AG10803 (cell line): ENCODE results near the gene ACO2.
"Not testable (repeated sequence)": the region's sequence is repeated elsewhere in the genome, so short reads cannot be mapped to it uniquely, and the experiment has no call there.

Source experiments
- DNase-seq: peaks from one replicate; pipeline ENCODE4 v3.0.0; 2010; ENCODE audit warnings: low read depth
- H3K4me3 ChIP-seq: 2 replicates; pipeline ENCODE4 v1.5.1; 2011; ENCODE audit warnings: mild to moderate bottlenecking, low read length, control low read depth
- TF ChIP-seq, protein P1 (sequence below): conservative IDR thresholded peaks from 2 replicates; pipeline ENCODE4 v1.5.1; 2011; ENCODE audit warnings: mild to moderate bottlenecking, low read length, control low read depth, inconsistent platforms

ACO2 gene

DNA sequence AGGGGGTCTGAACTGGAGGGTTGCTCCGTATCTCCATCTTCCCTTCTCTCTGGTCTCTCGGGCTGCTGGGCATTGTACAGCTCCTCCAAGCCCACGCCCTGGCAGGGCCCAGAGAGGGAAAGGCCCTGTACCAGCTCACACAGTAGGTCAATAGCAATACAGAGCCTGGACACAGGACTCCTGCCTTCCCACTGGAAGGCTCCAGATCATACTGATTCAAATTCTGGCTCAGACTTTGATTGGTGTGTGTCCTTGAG is 98.5 kb downstream of the ACO2 start:
- H3K4me3 ChIP-seq = no peak overlapping the region
- DNase-seq = no peak
- TF ChIP-seq, protein P1, sequence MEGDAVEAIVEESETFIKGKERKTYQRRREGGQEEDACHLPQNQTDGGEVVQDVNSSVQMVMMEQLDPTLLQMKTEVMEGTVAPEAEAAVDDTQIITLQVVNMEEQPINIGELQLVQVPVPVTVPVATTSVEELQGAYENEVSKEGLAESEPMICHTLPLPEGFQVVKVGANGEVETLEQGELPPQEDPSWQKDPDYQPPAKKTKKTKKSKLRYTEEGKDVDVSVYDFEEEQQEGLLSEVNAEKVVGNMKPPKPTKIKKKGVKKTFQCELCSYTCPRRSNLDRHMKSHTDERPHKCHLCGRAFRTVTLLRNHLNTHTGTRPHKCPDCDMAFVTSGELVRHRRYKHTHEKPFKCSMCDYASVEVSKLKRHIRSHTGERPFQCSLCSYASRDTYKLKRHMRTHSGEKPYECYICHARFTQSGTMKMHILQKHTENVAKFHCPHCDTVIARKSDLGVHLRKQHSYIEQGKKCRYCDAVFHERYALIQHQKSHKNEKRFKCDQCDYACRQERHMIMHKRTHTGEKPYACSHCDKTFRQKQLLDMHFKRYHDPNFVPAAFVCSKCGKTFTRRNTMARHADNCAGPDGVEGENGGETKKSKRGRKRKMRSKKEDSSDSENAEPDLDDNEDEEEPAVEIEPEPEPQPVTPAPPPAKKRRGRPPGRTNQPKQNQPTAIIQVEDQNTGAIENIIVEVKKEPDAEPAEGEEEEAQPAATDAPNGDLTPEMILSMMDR = no peak

DNA sequence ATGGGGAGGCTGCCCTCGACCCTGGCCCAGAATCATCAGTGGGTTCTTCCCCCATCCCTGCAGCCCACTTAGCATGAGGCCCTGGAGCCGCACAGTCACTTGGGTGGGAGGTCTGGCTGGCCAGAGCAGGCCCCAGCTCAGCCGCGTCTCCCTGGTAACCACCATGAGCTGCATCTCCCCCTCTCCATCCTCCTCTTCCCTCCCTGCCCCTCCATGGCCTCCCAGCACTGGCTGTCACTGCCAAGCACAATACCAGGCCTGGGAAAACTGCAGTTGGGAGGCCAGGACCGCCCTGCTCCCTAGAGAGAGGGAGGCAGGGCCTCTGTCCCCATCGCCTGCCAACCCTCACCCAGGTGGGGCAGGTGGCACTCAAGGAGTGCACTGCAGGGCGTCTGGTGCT is 99.9 kb downstream of the ACO2 start:
- TF ChIP-seq, protein P1 = no peak
- DNase-seq = no peak

DNA sequence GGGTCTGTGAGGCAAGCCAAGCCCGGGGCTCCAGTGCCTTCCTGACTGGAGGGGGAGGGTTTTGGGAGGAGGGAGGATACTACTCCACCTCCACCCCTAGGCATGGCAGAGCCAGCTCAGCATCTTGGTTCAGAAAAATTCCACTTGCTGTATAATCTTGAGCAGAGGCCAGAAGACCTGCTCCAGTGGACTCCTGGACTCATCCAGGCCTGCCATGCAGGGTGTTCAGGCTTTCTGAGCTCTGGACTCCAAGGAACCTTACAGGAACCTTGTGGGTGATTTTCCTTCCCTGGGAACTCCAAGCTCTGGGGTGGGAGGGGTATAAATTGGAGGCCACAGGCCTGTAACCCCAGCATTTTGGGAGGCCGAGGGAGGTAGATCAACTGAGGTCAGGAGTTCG is 101.3 kb downstream of the ACO2 start:
- no peak overlapping the region for H3K4me3 ChIP-seq
- DNase-seq = no peak
- TF ChIP-seq, protein P1 = no peak

More for the DNA sequence above, 99.9 kb downstream of the ACO2 start:
- no peak overlapping the region for H3K4me3 ChIP-seq

DNA sequence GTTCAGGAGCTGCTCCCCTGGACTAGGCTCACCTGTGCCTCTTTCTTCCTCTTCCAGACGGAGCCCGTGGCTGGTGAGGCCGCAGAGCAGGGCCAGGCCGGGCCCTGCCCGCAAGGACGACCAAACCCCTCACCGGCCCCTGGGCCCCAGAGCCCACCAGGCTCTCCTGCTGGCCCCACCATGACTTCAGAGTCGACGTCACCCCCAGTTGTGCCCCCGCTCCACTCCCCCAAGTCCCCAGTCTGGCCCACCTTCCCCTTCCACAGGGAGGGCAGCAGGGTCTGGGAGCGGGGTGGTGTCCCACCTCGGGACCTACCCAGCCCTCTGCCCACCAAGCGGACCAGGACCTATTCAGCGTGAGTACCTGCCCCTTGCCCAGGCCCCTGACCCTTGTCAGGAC is 102.9 kb downstream of the ACO2 start:
- DNase-seq = no peak
- no peak overlapping the region for H3K4me3 ChIP-seq
- TF ChIP-seq, protein P1 = no peak

DNA sequence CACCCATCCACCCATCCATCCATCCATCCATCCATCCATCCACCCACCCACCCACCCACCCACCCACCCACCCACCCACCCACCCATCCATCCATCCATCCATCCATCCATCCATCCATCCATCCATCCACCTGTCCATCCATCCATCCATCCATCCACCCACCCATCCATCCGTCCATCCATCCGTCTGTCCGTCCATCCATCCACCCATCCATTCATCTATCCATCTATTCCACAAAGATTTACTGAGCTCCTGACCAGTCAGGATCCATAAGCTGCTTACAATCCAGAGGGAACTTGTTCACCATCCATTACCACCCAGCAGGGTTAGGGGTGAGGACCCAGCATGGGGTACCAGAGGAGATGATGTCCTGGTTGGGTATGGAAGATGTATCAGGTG is 103.4 kb downstream of the ACO2 start:
- H3K4me3 ChIP-seq = not testable (repeated sequence)

DNA sequence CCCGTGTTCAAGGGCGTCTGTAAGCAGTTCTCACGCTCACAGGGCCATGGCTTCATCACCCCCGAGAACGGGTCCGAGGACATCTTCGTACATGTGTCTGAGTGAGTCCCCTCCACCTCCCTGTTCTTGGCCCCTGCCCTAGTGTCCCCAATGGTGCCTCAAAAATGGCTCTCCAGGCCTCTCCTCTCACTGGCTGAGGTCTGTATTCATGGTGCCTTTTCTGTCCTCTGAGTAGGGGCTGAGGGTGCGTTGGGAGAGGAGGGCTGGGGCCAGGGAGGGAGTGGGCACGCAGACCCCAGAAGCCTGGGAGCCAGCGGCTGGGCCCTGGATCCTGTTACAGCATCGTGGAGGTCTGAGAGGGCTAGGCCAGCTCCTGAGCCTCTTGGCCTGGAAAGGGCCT is 104.8 kb downstream of the ACO2 start:
- no peak overlapping the region for H3K4me3 ChIP-seq
- no peak for DNase-seq
- TF ChIP-seq, protein P1 = no peak

More for the DNA sequence above, 103.4 kb downstream of the ACO2 start:
- DNase-seq = not testable (repeated sequence)

DNA sequence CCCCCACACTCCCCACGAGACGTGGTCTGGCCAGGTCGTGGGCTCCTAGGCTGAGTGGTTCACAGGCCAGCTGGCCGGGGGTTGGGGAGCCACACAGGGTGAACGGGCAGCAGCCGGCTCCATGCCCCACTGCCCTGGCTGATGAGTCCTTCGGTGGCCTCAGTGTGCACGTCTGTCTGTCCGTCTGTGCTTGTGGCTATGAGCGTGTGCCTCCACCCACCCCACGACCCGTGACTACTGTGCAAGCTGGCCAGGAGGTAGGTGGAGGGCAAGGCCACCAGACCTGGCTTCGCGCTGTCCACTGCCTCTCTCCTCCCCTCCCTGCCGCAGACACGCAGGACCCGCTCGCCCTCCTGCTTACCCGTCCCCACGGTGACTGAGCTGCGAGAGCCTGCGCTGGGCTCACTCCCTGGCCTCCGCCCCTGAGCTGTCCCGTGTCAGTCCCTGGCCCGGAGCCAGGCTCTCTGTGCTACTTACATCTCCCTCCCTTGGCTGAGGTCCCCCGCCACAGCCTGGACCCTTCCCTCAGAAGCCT is 106.0 kb downstream of the ACO2 start:
- TF ChIP-seq, protein P1 = no peak
- no peak for DNase-seq
- no peak overlapping the region for H3K4me3 ChIP-seq

DNA sequence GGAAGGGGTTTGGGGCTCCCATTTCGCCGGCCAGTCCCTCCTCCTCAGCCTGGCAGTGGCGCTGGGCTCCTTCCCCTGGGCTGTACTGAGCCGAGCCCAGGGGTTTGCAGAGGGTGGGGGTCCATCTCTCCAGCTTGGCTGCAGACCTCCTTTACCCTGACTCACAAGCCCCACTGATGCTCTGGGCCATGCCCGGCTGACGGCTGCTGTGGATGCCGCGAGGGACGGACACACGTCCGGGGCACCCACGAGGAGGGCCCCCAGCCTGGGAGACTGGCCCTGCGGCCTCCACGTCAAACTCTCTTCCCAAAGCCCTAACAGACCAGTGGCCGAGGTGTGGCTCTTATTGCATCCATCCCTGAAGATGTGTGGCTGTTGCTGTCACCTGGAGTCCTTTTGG is 106.6 kb downstream of the ACO2 start:
- TF ChIP-seq, protein P1 = no peak
- no peak overlapping the region for H3K4me3 ChIP-seq
- DNase-seq = no peak
